ENCODE data around the gene TRPM3.

Gene TRPM3

GRCh38 chr9:70586476-70586875 is 534.9 kb downstream of the TRPM3 start:
- DNase-seq (ENCODE audit: low read depth, low spot score), result no peak

DNA sequence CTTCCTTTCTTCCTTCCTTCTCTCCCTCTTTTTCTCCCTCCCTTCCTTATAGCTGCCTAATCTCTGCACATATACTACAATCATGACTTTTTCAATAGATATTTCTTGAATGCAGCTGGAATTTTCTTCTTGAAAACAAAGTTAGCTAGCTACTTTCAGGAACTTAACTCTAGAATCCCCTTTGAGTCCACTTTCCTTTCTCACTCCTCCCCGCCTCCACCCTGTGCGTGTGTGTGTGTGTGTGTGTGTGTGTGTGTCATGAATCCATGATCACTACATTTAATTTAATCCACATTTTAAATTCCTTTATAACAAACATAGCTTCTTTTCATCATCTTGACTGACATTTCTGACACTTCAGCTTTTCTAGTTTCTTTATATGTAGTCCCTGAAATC is 539.5 kb downstream of the TRPM3 start:
- no peak for DNase-seq (ENCODE audit: low read depth, low spot score)

- DNase-seq (ENCODE audit: low read depth, low spot score), result no peak
These were observed 540.0 kb downstream of the TRPM3 start for GRCh38 chr9:70581214-70581954.

- no peak for DNase-seq (ENCODE audit: low read depth, low spot score)
These were observed 540.7 kb downstream of the TRPM3 start for GRCh38 chr9:70580606-70581195.

GRCh38 chr9:70579686-70580085 is 541.7 kb downstream of the TRPM3 start:
- no peak for DNase-seq (ENCODE audit: low read depth, low spot score)

DNA sequence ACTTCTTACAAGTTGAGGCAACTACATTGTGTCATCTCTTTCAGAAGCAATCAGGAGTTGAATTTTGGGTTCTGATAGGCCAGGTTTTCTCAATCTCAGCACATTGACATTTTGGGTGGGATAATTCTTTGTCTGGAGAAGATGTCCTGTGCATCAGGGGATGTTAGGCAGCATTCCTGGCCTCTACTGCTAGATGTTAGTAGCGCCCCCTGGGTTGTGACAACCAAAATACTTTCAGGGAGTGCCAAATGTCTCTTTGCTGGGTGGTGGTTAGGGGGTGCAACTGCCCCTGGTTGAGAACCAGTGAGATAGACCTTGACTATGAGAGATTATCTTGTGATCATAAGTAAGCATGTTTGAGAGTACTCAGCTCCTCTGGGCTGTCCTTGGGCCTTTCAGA is 542.7 kb downstream of the TRPM3 start:
- DNase-seq (ENCODE audit: low read depth, low spot score), result no peak

GRCh38 chr9:70577671-70578070 is 543.8 kb downstream of the TRPM3 start:
- DNase-seq (ENCODE audit: low read depth, low spot score), result no peak

DNA sequence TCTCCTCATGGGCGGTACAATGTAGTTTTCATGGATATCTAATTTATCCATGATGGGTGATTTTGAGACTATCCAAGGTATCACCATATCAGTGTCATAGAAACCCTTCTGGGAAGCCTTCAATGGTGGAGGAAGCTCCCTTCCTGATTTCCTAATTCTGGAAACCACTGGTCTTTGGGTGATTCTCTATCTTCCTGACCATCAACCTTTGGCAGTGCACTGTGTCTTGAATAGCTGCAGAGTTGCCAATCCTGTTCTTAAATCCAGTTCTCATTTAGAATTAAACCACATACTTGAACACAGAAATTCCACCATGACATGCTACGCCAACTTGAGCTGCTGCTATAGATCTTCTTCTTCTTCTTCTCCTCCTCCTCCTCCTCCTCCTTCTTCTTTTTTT is 545.3 kb downstream of the TRPM3 start:
- DNase-seq (ENCODE audit: low read depth, low spot score), result no peak

GRCh38 chr9:70574151-70574837 is 547.1 kb downstream of the TRPM3 start:
- DNase-seq (ENCODE audit: low read depth, low spot score), result no peak

GRCh38 chr9:70573308-70573707 is 548.1 kb downstream of the TRPM3 start:
- no peak for DNase-seq (ENCODE audit: low read depth, low spot score)

GRCh38 chr9:70571258-70571657 is 550.2 kb downstream of the TRPM3 start:
- no peak for DNase-seq (ENCODE audit: low read depth, low spot score)

DNA sequence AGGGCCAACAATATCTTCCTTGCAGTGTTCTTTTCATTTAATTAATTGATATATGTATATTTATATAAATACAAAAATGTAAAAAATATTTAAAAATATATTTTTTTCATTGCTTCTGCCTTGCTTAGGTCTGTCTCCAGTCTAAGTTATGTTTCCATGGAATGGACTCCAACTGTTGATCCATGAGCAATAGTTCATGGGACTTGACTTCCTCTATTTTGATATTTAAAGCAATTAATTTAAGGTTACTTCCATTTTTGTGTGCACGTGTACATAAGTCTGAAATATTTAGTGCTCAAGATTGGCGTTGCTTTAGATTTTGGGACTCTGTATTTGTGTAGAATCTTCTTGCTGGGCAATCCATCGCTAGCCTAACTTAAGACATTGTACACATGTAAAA is 551.6 kb downstream of the TRPM3 start:
- DNase-seq (ENCODE audit: low read depth, low spot score), result no peak

GRCh38 chr9:70569070-70569772 is 552.2 kb downstream of the TRPM3 start:
- no peak for DNase-seq (ENCODE audit: low read depth, low spot score)

DNA sequence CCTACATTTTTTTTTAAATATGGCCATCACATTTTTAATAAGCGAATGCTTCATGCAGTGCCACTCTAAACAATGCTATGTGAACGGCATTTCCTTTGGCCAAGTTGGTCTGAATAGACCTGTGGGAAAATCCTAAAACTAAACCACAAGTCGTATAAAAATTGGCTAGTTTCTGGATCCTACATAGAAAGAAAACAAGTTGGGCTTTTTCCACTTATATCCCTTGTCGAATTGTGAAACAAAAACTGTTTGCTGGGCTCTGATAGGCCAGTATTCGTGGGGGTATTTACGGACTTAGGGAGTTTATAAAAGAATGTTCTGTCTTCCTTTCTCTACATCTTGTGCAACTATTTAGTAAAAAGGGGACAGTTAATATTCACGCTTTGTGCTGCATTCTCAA is 553.9 kb downstream of the TRPM3 start:
- no peak for DNase-seq (ENCODE audit: low read depth, low spot score)

DNA sequence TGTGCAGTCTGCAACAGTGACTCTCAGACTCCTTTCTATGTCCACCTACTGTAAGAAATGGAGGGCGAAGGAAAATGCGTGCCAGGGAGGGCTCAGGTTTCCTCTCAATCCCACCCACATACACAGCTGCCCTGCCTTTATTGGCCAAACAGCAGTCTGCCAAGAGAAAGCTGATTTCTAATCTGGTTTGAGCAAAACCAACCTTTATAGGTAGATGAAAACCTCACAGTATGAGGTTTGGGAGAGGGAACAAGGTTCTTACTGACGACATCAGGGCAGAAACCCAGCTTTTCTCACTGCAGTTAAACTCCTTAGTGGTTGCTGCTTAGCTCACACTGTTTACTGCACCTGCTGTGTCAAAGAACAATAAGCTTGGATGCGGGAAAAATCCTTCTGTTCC is 554.7 kb downstream of the TRPM3 start:
- no peak for DNase-seq (ENCODE audit: low read depth, low spot score)

DNA sequence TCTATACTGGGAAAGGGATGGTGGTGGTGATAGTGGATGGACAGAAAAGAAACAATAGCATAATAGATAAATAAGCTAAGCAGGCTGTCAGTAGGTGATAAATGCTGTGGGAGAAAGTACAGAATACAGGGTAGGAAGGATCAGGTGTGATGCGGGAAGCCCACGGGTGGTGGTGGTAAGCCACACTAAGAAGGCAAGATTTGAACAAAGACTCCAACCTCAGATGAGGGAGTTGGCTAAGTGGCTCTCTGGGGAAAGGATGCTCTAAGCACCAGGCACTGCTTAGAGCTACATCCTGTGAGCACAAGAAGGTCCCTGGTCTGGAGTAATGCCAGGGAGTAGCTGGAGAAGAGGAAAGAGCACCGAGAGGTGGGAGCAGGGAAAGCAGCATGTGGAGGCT is 555.4 kb downstream of the TRPM3 start:
- no peak for DNase-seq (ENCODE audit: low read depth, low spot score)

DNA sequence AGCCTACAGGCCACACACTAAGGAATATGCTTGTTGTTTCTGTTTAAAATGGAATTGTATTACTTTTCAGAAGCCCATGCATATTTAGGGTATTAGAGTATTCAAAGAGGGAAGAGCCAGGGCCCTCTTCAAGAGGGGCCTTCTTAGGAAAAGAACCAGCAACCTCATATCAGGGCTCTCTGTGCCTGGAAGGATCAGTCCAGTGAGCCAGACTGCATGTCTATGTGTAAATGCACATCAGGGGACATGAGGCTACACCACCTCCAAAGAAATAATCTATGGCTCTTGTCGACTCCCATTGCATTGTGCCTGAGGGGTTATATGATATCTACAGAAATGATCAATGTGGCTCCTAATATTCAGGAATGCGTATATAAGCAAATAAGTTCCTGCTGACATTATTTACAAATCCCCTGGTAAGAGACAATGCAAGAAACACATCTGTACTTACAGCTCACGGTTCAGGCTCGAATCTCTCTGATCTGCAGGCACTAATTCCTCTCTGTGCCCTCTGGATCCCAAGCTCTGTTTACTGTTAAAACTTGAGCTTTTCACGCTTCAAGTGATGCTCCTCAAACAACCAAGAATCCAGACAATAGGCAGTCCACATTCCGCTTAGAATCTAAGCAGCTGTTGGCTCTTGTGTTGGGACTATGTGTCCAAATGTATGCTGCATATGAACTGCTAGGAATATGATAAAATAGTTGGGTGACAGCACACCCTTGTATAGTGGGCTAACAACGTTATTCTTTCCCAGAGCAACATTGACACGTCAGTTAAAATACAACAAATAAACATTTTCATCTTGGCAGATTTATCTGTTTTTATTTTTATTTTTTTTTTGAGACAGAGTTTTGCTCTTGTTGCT is 556.7 kb downstream of the TRPM3 start:
- no peak for DNase-seq (ENCODE audit: low read depth, low spot score)

- peak; percentile 7 for DNase-seq (ENCODE audit: low read depth, low spot score)
These were observed 557.8 kb downstream of the TRPM3 start for GRCh38 chr9:70563431-70564204.

GRCh38 chr9:70563010-70563409 is 558.4 kb downstream of the TRPM3 start:
- DNase-seq (ENCODE audit: low read depth, low spot score), result no peak

- DNase-seq (ENCODE audit: low read depth, low spot score), result no peak
These were observed 559.5 kb downstream of the TRPM3 start for GRCh38 chr9:70561786-70562395.
